ENCODE results near the gene FBXO2.
A peak's percentile ranks its signal among the peaks of the same experiment; 100 is the strongest.

The FBXO2 gene

GRCh38 chr1:11681071-11681771 lies 27.0 kb upstream of the FBXO2 start, which contains the start of gene MAD2L2:
TSS of gene MAD2L2 (minus strand) at chr1:11681148. CDS start at chr1:11680601, 547 bp downstream.
- peak; percentile 86 for DNase-seq

DNA sequence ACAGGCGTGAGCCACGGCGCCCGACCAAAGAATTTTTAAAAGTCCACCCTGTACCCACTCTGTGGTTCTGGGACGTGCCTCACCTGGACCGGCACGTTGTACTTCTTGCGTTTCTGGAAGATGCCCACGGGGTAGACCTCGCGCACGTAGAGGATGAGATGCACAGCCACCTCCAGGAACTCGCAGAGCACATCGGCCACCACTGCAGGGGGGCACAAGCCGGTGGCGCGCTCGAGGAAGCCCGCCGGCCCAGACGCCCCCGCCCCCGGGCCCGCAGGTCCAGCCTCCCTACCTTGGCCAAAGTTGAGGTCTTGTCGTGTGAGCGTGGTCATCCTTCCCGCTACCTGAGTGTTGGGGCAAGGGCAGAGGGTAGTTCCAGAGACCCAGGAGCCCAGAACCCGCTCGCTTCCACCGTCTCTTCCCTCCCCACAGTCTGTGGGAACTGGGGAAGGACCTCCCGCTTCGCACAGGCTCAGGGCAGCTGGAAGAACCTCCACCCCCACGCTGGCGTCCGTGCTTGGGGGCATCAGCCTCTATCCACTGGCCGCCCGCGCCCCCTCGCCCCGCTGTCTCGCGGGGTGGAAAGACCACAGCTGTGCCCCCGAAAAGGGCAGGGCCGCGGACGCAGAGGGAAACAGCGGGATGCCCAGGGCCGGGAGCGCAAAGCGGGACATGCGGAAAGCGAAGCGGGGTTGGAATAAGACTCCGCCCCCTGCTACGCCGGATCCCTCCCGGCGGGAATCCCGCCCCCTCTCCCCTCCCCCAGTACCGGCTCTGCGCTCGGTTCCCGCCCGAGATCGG lies 26.2 kb upstream of the FBXO2 start:
- DNase-seq: no peak

DNA sequence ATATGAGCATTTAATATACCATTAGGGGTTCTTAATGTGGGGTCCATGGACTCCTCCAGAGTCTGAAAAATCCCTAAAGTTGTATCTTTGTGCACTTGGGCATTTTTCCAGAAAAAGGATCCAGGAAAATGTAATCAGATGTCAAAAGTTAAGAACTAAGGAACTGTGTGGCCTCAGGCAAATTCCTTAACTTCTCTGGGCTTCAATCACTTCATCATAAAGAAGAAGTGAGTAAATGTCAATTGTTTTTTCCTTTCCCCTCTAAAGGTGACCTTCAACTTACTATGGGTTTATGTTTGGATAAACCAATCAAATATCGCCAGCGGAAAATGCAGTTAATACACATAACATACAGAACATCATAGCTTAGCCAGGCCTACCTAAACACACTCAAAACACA lies 24.2 kb upstream of the FBXO2 start:
- no peak for DNase-seq

GRCh38 chr1:11676386-11677103 lies 22.3 kb upstream of the FBXO2 start:
- peak in 1 of 2 experiments; percentile 16 for DNase-seq

DNA sequence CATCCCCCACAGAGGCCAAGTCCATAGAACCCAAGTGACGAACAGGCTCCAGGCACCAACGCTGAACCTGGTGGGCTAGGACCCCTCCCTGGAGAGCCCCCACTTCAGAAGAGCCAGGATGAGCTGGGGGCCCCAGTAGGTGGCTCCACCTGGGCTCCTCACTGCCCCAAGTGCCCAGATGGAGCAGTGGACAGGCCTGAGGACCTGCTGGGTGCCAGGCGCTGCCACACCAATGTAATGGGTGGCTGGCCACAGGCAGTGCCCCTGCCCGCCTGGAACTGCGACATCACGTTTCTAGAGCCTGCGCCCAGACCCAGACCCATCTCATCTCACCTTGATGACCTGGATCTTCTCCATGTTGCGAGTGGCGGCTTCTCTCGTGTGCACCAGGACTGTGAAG lies 21.1 kb upstream of the FBXO2 start:
- DNase-seq: no peak

DNA sequence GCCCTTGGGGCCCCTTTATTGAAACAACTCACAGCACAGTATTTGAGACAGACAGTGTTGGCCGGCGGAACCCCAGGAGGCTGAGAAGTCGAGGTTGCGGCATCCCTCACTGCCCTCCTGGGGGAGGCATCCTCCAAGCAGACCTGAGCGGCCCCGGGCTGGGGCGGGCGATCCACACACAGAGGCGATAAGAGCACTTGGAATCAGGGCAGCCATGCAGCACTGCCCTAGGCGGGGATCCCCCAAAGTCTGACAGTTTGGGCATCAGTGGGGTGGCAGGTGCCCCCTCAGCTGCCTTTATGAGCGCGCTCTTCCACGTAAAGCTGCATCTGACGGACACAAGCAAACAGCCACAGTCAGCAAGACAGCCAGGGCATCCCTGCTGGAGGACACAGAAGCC lies 20.3 kb upstream of the FBXO2 start:
- no peak for DNase-seq

- no peak for DNase-seq
Observed at GRCh38 chr1:11673089-11673769, 19.0 kb upstream of the FBXO2 start.

GRCh38 chr1:11671544-11672286 lies 17.5 kb upstream of the FBXO2 start:
- no peak for DNase-seq

- DNase-seq: no peak
Observed at GRCh38 chr1:11671205-11671543, 16.9 kb upstream of the FBXO2 start.

GRCh38 chr1:11670747-11671146 lies 16.5 kb upstream of the FBXO2 start:
- no peak for DNase-seq

DNA sequence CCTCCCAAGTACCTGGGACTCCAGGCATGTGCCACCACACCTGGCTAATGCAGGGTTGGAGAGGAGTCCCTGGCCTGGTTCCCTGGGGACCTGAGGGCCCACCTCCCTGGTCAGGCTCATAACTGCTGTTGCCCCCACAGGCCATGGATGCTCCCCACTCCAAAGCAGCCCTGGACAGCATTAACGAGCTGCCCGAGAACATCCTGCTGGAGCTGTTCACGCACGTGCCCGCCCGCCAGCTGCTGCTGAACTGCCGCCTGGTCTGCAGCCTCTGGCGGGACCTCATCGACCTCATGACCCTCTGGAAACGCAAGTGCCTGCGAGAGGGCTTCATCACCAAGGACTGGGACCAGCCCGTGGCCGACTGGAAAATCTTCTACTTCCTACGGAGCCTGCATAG lies 14.3 kb upstream of the FBXO2 start:
- no peak for DNase-seq

GRCh38 chr1:11664336-11665065 lies 10.3 kb upstream of the FBXO2 start:
- DNase-seq: peak; percentile 38 to 46

GRCh38 chr1:11661103-11661502 lies 6.9 kb upstream of the FBXO2 start:
- DNase-seq: no peak

- no peak for DNase-seq
Observed at GRCh38 chr1:11659748-11660147, 5.5 kb upstream of the FBXO2 start.

GRCh38 chr1:11658542-11658941 lies 4.3 kb upstream of the FBXO2 start:
- no peak for DNase-seq

- no peak for DNase-seq
Observed at GRCh38 chr1:11657654-11658053, 3.4 kb upstream of the FBXO2 start.

- DNase-seq: no peak
Observed at GRCh38 chr1:11654939-11655808, 945 bp upstream of the FBXO2 start.

DNA sequence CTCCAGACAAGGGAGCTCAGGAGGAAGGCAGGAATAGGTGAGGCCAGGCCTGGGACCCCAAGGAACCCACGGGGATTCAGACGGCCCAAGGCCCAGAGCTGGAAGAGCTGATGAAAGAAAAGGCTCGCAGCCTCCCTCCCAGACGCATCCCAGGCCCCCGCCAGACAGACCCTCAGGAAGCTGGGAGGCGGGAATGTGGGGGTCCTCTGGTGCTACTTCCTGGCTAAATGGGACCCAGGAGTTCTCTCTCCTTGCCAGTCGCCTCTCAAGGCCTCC lies 430 bp downstream of the FBXO2 start:
- no peak for DNase-seq

DNA sequence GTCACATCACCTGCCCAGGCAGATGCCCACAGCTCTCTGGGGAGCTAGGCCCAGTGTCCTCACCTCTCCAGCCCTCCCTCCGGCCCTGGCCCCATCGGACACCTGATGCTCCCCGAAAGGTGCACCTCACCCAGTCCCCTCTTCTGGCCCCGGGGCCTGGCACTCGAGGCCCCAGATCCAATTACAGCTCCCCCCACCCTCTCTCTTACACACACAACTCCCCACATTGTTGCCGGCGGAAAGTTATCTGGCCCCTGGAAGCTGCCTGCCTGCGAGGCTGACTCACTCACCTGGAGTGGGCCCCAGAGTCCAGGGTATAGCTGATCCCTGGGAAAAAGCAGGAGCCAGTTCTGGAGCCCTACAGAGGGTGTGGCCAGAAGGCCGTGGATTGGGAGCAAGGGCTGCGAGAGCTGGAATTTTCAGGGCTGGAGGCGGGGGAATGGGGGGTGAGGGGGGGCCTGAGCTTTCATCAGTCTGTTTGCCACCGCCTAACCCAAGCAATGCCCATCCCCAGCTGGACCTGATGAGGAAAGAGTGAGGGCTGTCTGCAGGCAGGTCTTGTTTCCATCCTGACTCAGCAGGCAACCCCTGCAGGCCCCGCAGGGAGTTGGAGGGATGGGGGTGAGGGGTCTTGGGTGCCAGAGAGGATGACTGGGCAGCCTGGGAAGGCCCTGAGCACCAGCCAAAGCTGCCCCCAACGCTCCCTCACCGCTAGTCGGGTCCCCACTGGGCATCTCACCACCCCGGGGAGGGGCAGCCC lies 948 bp downstream of the FBXO2 start:
- DNase-seq: no peak

GRCh38 chr1:11652203-11652780 lies 1.9 kb downstream of the FBXO2 start:
- no peak for DNase-seq
